Measurements from ENCODE around the gene CCDC127. TPM values are rescaled to one million over a fixed set of nuclear protein-coding genes. Genes with fewer than 3 reads are reported as not detected.

CCDC127 gene
- total RNA-seq, 2 experiments from 2014 or later: 5.6 to 6.5 TPM

Other genes with a start within 250 kb of the CCDC127 start
- not detected for gene PLEKHG4B, start 126.0 kb downstream of the CCDC127 start, total RNA-seq
- gene LRRC14B, start 26.7 kb downstream of the CCDC127 start, total RNA-seq: not detected
- 100 to 1,000 TPM; 144 to 150 TPM for gene SDHA, start 167 bp upstream of the CCDC127 start, total RNA-seq
- gene PDCD6, start 53.5 kb upstream of the CCDC127 start, total RNA-seq: 10 to 100 TPM; 85.3 to 90.4 TPM
- 10 to 100 TPM; 23.6 to 24.6 TPM for gene AHRR, start 103.6 kb upstream of the CCDC127 start, total RNA-seq
- gene EXOC3, start 225.0 kb upstream of the CCDC127 start, total RNA-seq: 10 to 100 TPM; 67.7 to 68.8 TPM

Measured in activated CD4-positive, alpha-beta memory T cell treated with anti-CD3 and anti-CD28 coated beads, Interleukin-2, amount 10 ng/mL, durations not matched to agents 7 days and 5 days (primary cell).